NCI-H526 treated with DMSO at 0.1 percent for 48 hours (cell line): ENCODE data around the gene CBL.

Experiments
- DNase-seq: peaks from one replicate; lab custom pipeline; 2025; lab: John Stamatoyannopoulos, UW

The CBL gene

DNA sequence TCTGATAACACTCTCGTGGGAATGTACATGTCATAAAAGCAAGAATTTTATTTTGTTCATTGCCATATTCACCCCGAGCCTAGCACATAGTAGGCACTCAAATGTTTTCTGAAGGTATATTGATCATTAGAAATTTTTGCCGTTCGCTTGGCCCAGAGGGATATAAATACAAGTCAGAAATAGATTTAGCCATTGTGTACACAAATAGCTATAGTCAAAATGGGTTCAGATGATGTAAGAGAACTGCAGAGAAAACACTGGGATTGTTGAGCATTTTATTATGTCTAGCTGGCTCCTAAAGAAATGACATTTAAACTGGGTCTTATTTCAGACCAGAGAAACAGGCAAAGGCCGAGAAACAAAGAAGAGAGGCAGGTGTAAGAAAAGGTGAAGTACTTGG is 61.5 kb downstream of the CBL start:
- DNase-seq, result no peak

DNA sequence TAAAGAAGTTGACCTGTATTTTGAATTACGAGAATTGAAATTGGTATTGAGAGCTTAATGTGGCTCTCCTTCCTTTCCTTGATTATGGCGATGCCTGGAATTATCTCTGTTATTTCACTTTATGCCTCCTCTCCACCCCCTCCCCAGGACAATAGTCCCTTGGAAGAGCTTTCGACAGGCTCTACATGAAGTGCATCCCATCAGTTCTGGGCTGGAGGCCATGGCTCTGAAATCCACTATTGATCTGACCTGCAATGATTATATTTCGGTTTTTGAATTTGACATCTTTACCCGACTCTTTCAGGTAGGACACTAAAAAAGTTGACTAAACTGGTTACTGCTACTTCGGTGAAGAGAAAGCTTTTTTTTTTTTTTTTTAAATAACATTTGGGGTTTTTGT is 67.6 kb downstream of the CBL start:
- no peak for DNase-seq

DNA sequence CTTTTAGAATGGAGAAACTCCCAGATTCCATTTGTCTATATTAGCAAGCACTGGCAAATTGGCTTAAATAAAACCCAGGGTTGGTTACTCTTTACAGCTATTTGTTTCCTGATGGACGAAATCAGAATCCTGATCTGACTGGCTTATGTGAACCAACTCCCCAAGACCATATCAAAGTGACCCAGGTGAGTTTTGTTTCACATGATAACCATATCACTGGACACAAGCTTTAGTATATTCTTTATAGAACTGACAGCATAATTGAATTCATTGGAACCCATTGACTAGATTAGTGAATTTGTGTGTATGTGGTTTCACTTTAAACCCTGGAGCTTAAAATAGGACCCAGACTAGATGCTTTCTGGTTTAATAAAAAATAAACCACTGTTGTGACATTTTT is 71.5 kb downstream of the CBL start:
- DNase-seq, result no peak

DNA sequence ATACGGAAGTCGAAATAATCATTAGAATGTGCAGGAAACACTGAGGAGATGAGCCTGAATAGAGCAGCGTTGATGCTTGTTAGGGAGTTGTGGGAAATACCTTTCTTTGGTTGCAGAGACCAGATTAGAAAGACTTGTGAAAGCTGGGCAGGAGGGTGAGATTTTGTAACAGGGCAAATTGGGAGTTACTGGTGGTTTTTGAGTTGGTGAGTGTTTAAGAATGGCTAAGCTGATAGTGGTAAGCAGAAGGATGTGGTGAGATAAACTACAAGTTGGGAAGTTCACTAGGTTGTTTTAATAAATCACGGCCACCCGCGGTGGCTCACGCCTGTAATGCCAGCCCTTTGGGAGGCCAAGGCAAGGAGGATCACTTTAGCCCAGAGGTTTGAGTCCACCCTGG is 76.4 kb downstream of the CBL start:
- no peak for DNase-seq

DNA sequence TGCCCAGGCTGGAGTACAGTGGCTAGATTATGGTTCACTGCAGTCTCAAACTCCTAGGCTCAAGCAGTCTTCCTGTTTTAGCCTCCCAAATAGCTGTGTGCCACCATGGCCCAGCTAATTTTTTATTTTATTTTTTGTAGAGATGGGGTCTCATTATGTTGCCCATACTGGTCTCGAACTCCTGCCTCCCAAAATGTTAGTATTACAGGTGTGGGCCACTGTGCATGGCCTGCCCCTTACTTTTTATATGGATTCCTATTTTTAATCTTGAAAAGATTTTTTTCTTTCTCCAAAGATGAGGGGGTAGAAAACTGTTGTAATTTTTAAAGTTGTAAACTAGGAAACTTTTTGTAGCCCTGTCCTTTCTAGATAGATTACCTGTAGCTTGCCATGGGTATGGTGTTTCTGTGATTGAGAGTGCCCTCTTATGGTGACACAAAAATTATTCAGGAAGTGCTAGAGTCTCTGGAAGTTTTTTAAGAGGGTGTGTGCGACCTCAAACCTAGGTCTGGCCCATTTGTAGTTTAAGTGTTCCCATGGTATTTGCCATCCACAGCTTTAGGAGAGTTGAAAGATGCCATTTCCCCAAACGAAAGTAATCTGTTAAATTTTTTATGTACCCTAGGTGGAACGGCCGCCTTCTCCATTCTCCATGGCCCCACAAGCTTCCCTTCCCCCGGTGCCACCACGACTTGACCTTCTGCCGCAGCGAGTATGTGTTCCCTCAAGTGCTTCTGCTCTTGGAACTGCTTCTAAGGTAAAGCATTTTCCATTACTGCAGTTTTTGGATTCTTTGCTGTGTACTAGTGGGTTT is 78.4 kb downstream of the CBL start:
- peak; percentile 50 for DNase-seq

DNA sequence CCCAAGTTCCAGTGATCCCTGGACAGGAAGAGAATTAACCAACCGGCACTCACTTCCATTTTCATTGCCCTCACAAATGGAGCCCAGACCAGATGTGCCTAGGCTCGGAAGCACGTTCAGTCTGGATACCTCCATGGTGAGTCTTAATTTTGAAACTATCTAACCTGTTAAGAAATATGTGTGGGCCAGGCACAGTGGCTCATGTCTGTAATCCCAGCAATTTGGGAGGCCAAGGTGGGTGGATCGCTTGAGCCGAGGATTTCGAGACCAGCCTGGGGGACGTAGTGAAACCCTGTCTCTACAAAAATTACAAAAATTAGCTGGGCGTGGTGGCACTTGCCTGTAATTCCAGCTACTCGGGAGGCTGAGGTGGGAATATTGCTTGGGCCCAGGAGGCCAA is 79.3 kb downstream of the CBL start:
- DNase-seq, result no peak

DNA sequence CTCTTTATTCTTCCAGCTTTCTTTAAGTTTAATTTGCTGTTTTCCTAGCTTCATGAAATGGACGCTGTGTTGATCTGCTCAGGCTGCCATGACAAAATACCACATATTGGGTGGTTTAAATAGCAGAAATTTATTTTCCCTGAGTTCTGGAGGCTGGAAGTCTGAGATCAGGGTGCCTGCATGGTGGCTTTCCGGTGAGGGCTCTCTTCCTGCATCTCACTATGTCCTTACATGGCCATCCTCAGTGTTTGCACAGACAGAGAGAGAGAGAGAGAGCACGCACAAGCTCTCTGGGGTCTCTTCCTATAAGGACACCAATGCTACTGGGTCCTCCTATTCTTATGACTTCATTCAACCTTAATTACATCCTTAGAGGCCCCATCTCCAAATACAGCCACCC is 82.1 kb downstream of the CBL start:
- no peak for DNase-seq

DNA sequence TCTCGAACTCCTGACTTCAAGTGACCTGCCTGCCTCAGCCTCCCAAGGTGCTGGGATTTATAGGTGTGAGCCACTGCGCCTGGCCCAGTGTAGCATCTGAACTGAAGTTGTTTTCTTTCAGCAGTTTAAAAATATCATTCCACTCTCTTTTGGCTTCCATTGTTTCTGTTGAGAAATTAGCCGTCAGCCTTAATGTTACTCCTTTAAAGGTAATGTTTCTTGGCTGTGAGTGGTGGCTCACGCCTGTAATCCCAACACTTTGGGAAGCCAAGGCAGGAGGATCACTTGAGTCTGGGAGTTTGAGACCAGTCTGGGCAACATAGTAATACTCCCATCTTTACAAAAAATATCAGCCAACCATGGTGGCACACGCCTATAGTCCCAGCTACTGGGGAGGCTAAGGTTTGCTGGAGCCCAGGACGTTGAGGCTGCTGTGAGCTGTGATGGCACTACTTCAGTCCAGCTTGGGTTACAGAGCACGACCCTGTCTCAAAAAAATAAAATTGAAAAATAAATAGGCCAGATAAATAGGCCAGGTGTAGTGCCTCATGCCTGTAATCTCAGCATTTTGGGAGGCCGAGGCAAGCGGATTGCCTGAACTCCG is 84.9 kb downstream of the CBL start:
- no peak for DNase-seq

DNA sequence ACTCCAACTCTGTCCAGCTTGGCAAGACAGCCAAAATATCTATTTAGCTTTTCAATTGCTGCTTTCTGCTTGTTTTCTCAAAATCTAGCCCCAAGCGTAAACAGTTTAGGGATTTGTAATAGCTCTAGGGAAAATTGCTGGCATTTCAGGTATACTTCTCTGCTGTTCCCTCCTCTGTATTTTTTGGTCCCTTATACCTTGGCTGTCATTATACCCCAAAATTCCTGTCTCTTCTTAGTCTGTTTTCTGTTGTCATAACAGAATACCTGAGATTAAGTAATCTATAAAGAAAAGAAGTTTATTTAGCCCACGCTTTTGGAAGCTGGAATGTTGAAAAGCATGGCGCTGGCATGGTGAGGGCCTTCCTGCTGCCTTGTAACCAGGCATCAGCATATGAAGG is 87.3 kb downstream of the CBL start:
- DNase-seq, result no peak

DNA sequence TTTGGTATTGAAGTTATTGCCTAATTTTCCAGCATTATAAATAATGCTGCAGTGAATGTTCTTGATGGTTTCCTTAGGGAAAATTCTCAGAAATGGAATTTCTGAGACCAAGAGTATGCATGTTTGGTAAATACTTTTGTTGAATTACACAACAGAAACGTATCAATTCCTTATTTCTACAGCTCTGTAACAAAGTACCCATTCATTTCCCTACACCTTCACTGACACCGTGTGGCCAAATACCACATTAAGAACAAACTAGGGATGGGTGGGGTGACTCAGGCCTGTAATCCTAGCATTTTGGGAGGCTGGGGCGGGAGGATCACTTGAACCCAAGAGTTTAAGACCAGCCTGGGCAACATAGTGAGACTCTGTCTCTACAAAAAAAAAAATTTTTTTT is 89.0 kb downstream of the CBL start:
- no peak for DNase-seq

DNA sequence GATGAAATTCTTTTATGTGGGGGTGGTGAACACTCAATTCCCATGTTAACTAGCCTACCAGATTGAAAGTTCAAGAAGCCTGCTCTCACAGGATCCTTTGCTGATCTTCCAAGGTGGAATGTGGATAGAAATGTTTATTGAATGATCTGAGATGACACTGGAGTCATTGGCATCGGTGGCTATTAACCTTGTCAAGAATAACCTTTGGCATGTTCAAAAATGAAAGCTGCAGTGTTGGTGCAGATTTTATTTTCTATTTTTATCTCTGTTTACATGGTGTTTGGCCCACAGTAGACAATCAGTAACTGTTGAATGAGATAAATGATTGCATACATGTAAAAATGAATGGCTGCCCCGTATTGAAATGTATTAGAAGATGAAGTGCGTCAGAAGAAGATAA is 91.8 kb downstream of the CBL start:
- no peak for DNase-seq

DNA sequence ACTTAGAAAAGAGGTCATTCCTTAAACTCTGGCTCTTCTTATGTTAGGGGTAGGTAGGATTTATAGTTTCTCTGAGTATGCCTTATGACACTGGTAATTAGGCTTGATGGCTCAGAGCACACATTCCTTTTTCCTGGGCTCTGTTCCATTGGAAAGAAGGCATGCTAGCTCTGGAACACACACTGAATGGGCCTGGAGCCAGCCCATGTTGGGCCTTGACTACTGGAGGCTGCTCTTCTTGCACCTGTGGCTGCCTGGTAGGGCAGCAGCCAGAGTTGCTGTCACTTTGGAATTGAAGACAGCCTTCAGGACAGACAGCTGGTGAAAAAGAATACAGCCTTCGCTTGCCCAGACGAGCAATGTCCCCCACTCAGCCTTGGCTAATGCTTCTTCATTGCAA is 92.6 kb downstream of the CBL start:
- no peak for DNase-seq

DNA sequence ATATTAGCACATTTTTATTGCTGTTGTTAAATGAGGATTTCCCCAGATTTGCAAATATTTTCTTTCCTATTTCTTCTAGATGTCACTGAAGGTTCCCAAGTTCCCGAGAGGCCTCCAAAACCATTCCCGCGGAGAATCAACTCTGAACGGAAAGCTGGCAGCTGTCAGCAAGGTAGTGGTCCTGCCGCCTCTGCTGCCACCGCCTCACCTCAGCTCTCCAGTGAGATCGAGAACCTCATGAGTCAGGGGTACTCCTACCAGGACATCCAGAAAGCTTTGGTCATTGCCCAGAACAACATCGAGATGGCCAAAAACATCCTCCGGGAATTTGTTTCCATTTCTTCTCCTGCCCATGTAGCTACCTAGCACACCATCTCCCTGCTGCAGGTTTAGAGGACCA is 93.3 kb downstream of the CBL start:
- DNase-seq, result no peak

DNA sequence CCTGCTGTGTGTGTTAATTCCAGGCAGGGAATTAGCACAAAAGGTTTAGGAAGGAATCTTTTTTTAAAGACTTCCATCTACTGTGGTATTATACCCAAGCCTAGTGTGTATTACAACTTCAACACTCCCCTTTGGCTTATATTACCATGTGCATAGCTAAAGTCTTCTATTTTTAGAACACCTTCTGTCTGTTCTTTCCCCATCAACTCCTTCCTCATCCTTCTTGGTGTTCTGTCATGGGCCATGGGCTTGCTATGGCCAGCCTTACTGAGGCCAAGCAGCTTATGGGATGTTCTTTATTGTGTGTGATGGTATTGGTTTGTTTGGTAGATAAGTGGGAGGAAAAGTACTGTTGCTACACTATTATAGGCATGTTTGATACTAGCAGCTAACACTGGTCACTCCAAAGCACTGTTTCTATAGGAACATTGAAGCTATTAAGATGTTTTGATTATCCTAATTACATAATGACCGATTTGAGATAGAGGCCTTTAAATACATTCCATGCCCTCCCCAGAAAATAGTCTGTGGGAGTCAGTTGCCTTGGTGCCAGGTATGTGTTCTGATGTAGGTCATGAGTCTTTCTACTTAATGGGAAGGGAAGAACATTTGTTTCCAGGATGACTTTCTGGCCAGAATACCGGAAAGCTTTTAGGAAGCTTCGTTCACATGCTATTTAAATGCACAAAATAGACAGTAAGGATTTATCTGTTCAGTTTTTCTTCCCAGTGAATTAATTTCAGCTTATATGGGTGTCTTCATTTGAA is 94.2 kb downstream of the CBL start:
- no peak for DNase-seq

DNA sequence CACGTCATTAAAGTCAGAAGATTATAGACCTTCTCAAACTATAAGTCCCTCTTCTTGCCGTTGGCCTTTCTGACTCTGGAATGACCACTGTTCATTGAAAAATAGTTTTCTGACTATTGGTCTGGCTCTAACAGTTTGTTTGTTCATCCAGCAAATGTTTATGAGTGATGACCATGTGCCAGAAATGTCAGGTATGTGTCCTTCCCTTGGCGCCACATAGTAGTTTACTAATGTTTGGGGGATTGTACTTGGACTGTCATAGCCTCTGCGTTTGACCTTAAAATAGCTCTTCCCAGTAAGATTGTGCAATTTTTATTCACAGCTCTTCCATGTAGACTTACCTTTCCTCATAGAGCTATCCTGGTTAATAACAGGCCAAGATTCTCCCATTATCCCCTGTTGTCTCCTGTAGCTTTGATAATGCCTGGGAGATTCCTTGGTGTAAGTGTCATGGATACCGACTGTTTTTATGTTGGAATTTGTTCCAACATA is 97.1 kb downstream of the CBL start:
- DNase-seq, result no peak

DNA sequence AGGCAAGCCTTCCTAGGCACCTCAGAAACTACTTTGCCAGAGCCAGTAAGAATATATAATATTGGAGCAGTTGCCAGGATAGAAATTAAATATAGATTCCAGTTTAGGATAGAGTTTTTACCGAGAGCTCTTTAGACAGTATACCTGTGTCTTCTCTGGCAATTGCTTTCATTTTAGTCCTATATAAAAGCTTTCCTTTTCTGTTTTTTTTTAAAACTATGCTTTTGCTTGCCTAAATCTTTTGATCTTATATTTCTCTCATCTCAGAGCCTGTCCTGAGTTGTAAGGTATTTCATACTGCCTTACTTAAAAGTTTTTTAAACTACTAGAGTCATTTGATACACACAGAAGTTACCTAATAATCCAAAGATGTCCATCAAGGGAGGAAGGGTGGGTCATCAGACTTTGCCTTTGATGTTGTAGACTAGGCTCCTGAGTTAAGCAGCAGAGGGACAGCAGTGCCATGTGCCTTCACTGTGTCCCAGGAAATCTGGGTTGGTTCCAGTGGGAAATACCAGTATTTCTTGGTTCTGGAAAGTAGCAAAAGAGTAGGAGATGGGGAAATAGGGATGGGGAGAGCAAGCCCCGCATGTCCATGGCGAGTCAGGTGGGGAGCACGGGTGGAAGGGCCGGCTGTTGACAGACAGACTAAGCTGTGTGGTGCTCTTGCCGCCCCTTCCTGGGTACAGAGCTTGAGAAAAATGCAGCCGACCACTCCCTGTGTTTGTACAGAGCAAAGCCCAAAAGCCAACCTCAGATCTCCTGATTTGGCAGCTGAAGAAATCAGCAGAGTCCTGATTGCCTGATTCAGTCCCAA is 99.6 kb downstream of the CBL start:
- no peak for DNase-seq

DNA sequence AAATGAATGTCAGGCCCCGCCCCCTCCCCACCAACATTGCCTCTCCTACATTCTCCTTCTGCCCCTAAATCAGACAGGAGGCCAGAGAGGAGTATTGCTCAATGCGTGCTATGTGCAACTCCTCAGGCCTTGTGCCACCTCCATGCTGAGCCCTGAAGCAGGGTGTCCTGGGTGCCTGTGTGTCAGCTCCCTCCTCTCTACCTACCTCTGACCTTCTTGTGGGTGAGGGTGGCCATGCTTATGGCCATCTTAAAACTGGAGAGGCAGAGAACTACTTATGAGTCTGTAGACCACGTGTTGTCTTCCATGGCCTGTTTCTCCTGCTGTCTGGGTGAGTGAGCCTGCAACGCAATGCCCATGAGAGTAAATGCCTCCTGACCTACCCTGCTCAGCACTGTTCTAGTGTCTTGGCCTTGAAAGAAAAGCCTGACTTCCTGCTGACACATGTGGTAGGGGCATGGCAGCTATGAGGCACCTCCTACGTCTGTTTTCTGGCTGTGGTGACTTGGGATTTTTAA is 100.3 kb downstream of the CBL start:
- no peak for DNase-seq

DNA sequence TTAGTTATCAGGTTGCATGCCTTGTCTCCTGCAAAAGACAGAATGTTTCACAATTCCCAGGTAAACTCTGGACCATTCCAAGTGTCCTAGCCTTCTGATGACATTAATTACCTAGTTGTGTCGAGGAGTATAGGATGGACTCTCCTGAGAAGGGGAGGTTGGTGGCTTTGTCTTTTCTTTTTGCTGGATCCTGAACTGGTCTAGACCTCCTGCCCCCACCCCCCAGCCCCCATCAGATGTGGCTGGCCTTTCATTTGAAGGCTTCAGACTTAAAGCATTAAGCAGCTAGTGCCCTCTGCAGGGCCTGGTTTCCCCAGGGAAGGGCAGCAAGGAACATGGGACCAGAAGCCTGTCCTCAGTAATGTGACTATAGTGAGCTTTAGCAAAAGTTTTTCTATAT is 101.1 kb downstream of the CBL start:
- no peak for DNase-seq

DNA sequence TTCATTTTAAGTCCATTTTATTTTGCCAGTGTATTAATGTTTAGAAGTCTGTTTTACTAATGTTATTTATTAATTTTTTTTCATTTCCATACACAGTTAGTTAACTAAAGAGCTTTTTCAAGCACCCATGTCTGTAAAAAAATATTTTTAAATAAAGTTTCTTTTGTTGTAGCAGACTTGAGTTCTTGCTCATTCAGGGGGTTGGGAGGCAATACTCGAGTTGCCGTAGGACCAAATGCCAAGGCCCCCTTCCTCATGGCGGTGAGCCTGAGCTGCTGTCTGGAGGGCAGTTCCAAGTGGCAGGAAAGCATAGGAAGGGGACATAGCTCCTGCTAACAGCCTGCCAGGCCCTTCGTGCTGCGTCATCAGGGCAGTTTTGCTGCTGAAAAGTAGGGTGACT is 101.8 kb downstream of the CBL start:
- no peak for DNase-seq

DNA sequence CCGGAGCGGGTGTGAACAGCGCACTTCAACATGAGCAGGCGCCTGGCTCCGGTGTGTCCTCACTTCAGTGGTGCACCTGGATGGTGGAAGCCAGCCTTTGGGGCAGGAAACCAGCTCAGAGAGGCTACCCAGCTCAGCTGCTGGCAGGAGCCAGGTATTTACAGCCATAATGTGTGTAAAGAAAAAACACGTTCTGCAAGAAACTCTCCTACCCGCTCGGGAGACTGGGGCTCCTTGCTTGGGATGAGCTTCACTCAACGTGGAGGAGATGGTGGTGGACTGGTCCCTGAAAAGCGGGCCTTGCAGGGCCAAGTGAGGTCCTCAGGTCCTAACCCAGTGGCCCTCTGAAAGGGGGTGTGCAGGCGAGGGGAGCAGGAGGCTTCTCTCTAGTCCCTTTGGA is 103.3 kb downstream of the CBL start:
- no peak for DNase-seq

DNA sequence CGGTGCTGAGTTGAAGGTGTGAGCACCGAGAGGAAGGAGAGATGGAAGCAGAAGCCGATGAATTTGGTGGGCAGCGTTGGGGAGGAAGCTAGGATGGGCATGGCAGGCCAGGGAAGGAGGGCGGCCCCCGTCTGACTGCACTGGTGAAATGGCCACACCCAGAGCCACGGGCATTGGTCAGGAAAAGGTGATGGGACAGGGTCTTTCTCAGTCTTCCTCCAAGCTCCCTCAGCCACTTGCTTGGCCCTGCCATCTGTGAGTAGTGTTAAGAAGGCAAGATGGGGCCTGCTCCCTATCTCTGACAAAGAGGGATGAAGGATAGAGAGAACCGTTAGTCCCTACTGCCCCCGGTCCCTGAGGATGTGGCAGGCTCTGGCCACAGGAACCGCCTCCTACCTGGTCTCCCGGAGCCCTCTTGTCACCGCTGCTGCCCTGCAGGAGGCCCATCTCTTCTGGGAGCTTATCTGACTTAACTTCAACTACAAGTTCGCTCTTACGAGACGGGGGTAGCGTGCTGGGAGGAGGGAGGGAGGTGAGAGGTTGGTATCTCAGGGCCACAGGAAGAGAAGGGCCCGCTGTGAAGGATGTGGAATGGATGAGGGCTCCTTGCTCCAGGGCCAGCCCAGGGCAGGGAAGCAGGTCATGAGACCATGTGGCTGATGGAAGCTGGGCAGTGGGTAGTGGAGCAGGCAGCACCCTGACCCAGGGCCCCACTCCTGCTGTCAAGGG is 104.0 kb downstream of the CBL start:
- no peak for DNase-seq
